ENCODE results near the gene DCXR. TPM values are rescaled to one million over a fixed set of nuclear protein-coding genes. Genes with fewer than 3 reads are reported as not detected.

Gene DCXR
- total RNA-seq, 1 donor from 2014 or later = 219 TPM

GRCh38 chr17:82016061-82016874 is 21.2 kb downstream of the DCXR start:
- TF ChIP-seq, protein P1, sequence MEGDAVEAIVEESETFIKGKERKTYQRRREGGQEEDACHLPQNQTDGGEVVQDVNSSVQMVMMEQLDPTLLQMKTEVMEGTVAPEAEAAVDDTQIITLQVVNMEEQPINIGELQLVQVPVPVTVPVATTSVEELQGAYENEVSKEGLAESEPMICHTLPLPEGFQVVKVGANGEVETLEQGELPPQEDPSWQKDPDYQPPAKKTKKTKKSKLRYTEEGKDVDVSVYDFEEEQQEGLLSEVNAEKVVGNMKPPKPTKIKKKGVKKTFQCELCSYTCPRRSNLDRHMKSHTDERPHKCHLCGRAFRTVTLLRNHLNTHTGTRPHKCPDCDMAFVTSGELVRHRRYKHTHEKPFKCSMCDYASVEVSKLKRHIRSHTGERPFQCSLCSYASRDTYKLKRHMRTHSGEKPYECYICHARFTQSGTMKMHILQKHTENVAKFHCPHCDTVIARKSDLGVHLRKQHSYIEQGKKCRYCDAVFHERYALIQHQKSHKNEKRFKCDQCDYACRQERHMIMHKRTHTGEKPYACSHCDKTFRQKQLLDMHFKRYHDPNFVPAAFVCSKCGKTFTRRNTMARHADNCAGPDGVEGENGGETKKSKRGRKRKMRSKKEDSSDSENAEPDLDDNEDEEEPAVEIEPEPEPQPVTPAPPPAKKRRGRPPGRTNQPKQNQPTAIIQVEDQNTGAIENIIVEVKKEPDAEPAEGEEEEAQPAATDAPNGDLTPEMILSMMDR (IDR thresholded peaks at IDR 0.05; ENCODE audit: borderline replicate concordance) = no peak
- Histone ChIP-seq H3K4me3 (no peak overlapping the region), H3K4me1 (peaks cover 38% of the 10 kb centered on the region), H3K27me3 (ENCODE audit: low read depth) (no peaks in the 10 kb centered on the region), H3K36me3 (no peaks in the 10 kb centered on the region), H3K27ac (replicated peaks) (no peak overlapping the region), H3K9me3 (replicated peaks) (no peaks in the 10 kb centered on the region)
- intact Hi-C loops (cut with micrococcal nuclease) = no loop called here
- no peak for DNase-seq

GRCh38 chr17:82015311-82015971 is 22.1 kb downstream of the DCXR start:
- no peak for DNase-seq
- no peak overlapping the region for H3K4me3 ChIP-seq
- no peak overlapping the region for H3K27ac ChIP-seq (replicated peaks)
- H3K9me3 ChIP-seq (replicated peaks) = no peaks in the 10 kb centered on the region
- no peaks in the 10 kb centered on the region for H3K36me3 ChIP-seq
- TF ChIP-seq, protein P1 (IDR thresholded peaks at IDR 0.05; ENCODE audit: borderline replicate concordance) = no peak
- intact Hi-C loops (cut with micrococcal nuclease) = no loop called here
- H3K4me1 ChIP-seq = peaks cover 31% of the 10 kb centered on the region
- no peaks in the 10 kb centered on the region for H3K27me3 ChIP-seq (ENCODE audit: low read depth)

DNA sequence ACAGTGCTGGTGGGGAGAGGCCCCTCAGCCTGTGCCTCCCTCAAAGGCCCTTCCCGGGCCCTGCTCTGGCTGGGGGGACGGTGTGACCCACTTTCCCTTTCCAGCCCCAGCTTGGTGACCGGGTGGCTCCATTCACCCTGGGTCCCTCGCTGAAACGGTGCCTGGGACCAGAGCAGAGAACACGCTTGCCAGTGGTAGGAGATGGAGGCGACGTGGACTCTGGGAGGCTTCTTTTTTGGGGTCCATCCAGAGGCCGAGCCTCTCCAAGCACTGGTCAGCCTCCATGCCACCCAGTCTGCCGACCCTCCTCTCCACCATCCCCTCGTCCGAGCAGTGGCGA is 22.6 kb downstream of the DCXR start:
- no peaks in the 10 kb centered on the region for H3K27me3 ChIP-seq (ENCODE audit: low read depth)

DNA sequence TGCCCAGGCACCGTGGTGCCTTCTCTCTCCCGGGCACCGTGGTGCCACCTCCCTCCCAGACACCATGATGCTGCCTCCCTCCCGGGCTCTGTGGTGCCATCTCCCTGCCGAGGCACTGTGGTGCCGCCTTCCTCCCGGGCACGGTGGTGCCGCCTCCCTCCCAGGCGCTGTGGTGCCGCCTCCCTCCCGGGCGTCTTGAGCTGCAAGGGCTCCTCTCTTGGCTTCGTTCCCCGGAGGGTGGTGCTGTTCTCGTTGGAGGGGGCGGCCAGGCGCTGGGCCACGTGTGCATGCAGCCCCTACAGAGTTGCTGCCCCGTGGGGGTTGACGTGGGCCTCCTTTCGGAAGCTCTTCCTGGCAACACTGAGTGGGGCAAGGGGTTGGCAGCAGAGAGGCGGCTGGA is 23.1 kb downstream of the DCXR start:
- TF ChIP-seq, protein P1 (IDR thresholded peaks at IDR 0.05; ENCODE audit: borderline replicate concordance) = no peak
- intact Hi-C loops (cut with micrococcal nuclease) = no loop called here
- H3K4me1 ChIP-seq = peaks cover 31% of the 10 kb centered on the region
- no peaks in the 10 kb centered on the region for H3K9me3 ChIP-seq (replicated peaks)
- H3K27me3 ChIP-seq (ENCODE audit: low read depth) = no peaks in the 10 kb centered on the region
- no peak for DNase-seq
- no peak overlapping the region for H3K4me3 ChIP-seq
- H3K27ac ChIP-seq (replicated peaks) = peak overlapping the region; percentile 96
- no peaks in the 10 kb centered on the region for H3K36me3 ChIP-seq

More for the DNA sequence above, 22.6 kb downstream of the DCXR start:
- no peak for DNase-seq
- Histone ChIP-seq H3K9me3 (replicated peaks) (no peaks in the 10 kb centered on the region), H3K4me3 (no peak overlapping the region), H3K4me1 (peaks cover 30% of the 10 kb centered on the region), H3K36me3 (no peaks in the 10 kb centered on the region), H3K27ac (replicated peaks) (no peak overlapping the region)
- intact Hi-C loops (cut with micrococcal nuclease) = no loop called here
- TF ChIP-seq, protein P1 (IDR thresholded peaks at IDR 0.05; ENCODE audit: borderline replicate concordance) = no peak

DNA sequence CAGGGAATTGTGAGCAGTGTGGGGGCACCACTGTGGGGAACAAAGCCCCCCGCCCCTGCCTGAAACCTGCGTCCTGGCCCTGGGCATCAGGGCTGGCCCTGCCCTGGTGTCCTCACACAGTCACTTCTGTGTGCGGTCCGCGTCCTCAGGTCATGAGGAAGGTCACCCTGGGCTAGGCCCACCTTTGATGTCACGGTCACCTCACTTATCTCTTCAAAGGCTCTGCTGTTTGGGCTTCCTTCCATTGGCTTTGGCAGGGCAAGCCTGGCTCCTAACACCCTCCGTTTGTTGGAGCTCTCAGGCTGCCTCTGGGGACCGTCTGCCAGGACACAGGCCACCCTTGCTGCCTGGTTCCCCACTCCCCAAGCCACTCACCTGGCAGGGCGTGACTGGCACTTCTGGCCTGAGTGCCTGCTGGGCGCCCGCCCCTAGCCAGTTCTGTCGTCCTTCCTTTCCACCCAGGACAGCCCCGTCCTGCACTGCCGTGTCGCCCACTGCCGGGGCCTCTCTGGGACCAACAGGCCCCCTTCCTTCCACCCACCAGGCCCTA is 23.6 kb downstream of the DCXR start:
- intact Hi-C loops (cut with micrococcal nuclease) = no loop called here
- no peaks in the 10 kb centered on the region for H3K36me3 ChIP-seq
- H3K4me3 ChIP-seq = peak overlapping the region; percentile 33
- peak overlapping the region; percentile 96 for H3K27ac ChIP-seq (replicated peaks)
- TF ChIP-seq, protein P1 (IDR thresholded peaks at IDR 0.05; ENCODE audit: borderline replicate concordance) = no peak
- H3K27me3 ChIP-seq (ENCODE audit: low read depth) = no peaks in the 10 kb centered on the region
- no peaks in the 10 kb centered on the region for H3K9me3 ChIP-seq (replicated peaks)
- peaks cover 37% of the 10 kb centered on the region for H3K4me1 ChIP-seq
- peak; percentile 56 for DNase-seq

Data from left ventricle myocardium inferior (tissue), 1 donor.